Activated CD4-positive, alpha-beta T cell treated with anti-CD3 and anti-CD28 coated beads for 24 hours (primary cell): ENCODE results near the gene TNPO1.

Experiments
- DNase-seq, 2 donors: peaks; one replicate each; pipeline ENCODE4 v3.0.0-alpha.2; 2020; ENCODE audit warnings: low read depth in 2 of 2

TNPO1 gene

GRCh38 chr5:72818866-72819534, 2.5 kb downstream of the TNPO1 start:
- peak; percentile 14 to 23 for DNase-seq

GRCh38 chr5:72821776-72822175, 5.3 kb downstream of the TNPO1 start:
- DNase-seq: no peak

GRCh38 chr5:72822944-72823343, 6.5 kb downstream of the TNPO1 start:
- no peak for DNase-seq

- no peak for DNase-seq
Measured at GRCh38 chr5:72829707-72830106, 13.2 kb downstream of the TNPO1 start.

GRCh38 chr5:72830362-72830761, 13.9 kb downstream of the TNPO1 start:
- no peak for DNase-seq

- DNase-seq: no peak
Measured at GRCh38 chr5:72831685-72832084, 15.2 kb downstream of the TNPO1 start.

GRCh38 chr5:72834924-72835323, 18.5 kb downstream of the TNPO1 start:
- DNase-seq: no peak

- no peak for DNase-seq
Measured at GRCh38 chr5:72835633-72836032, 19.2 kb downstream of the TNPO1 start.

GRCh38 chr5:72836810-72837209, 20.3 kb downstream of the TNPO1 start:
- DNase-seq: no peak

GRCh38 chr5:72837524-72838096, 21.1 kb downstream of the TNPO1 start:
- no peak for DNase-seq

- no peak for DNase-seq
Measured at GRCh38 chr5:72840041-72840440, 23.6 kb downstream of the TNPO1 start.

GRCh38 chr5:72841756-72842535, 25.5 kb downstream of the TNPO1 start:
- DNase-seq: no peak

- no peak for DNase-seq
Measured at GRCh38 chr5:72842816-72843215, 26.4 kb downstream of the TNPO1 start.

- no peak for DNase-seq
Measured at GRCh38 chr5:72844218-72844603, 27.8 kb downstream of the TNPO1 start.

GRCh38 chr5:72845889-72846288, 29.4 kb downstream of the TNPO1 start:
- DNase-seq: no peak

GRCh38 chr5:72846483-72846882, 30.0 kb downstream of the TNPO1 start:
- no peak for DNase-seq

- no peak for DNase-seq
Measured at GRCh38 chr5:72847439-72847838, 31.0 kb downstream of the TNPO1 start.

- peak; percentile 76 to 77 for DNase-seq
Measured at GRCh38 chr5:72847989-72848473, 31.6 kb downstream of the TNPO1 start.

GRCh38 chr5:72848474-72849428, 32.3 kb downstream of the TNPO1 start:
- peak; percentile 27 to 28 for DNase-seq

- no peak for DNase-seq
Measured at GRCh38 chr5:72849546-72849945, 33.1 kb downstream of the TNPO1 start.

GRCh38 chr5:72850113-72850512, 33.7 kb downstream of the TNPO1 start:
- DNase-seq: no peak

- no peak for DNase-seq
Measured at GRCh38 chr5:72852356-72852755, 35.9 kb downstream of the TNPO1 start.
